IMR-90 (cell line): ENCODE data around the gene PPIL6. TPM values are rescaled to one million over a fixed set of nuclear protein-coding genes. Genes with fewer than 3 reads are reported as not detected.
A peak's percentile ranks its signal among the peaks of the same experiment; 100 is the strongest.

Source experiments
- ATAC-seq: fragments of 200-7000 bp; cut with Tn5 transposase; 2 replicates; pipeline ENCODE4 v1.9.1; 2020; ENCODE audit warnings: low read depth, mild to moderate bottlenecking, moderate library complexity
- BruUV-seq: library from RNA; stranded (reverse); fragments of 400-500 nt; replicated peaks from 2 replicates; lab custom pipeline; 2021; lab: Mats Ljungman, UMichigan
- CTCF ChIA-PET: fragments of 300-600 bp; formaldehyde crosslinking; extraction: SDS; loops from one replicate; lab custom pipeline; 2021; ENCODE audit warnings: antibody characterized with exemption; lab: Yijun Ruan, JAX
- POLR2A ChIA-PET: fragments of 300-600 bp; sonication (Branson Sonifier 250); formaldehyde crosslinking; loops from one replicate; lab custom pipeline; 2022; ENCODE audit warnings: antibody characterized with exemption; ENCODE audit not compliant: unreplicated experiment; lab: Charles Lee
- DNase-seq: peaks from one replicate; pipeline ENCODE4 v3.0.0; 2013
- H2AFZ ChIP-seq: replicated peaks from 2 replicates; pipeline ENCODE3; 2013; ENCODE audit warnings: low read length, mild to moderate bottlenecking; ENCODE audit not compliant: poor library complexity
- H2AK5ac ChIP-seq: 2 replicates; pipeline ENCODE4 v1.6.1; 2013; ENCODE audit warnings: low read depth, low read length, inconsistent platforms
- H2AK9ac ChIP-seq: replicated peaks from 2 replicates; pipeline ENCODE3; 2013; ENCODE audit warnings: mild to moderate bottlenecking, low read depth, low read length, moderate library complexity; ENCODE audit not compliant: poor library complexity
- H2BK120ac ChIP-seq: 2 replicates; pipeline ENCODE4 v1.6.1; 2013; ENCODE audit warnings: low read depth, low read length, inconsistent platforms
- H2BK15ac ChIP-seq: 3 replicates; pipeline ENCODE4 v1.6.1; 2013; ENCODE audit warnings: low read depth, low read length, inconsistent platforms
- H2BK20ac ChIP-seq: 2 replicates; pipeline ENCODE4 v1.6.1; 2013; ENCODE audit warnings: low read depth, mild to moderate bottlenecking, inconsistent platforms, low read length, moderate library complexity
- H2BK5ac ChIP-seq: 2 replicates; pipeline ENCODE4 v1.6.1; 2013; ENCODE audit warnings: mild to moderate bottlenecking, low read depth, low read length, inconsistent platforms; ENCODE audit not compliant: poor library complexity, severe bottlenecking
- H3K14ac ChIP-seq: replicated peaks from 2 replicates; pipeline ENCODE4 v1.6.1; 2013; ENCODE audit warnings: low read depth, low read length, inconsistent platforms
- H3K18ac ChIP-seq: 2 replicates; pipeline ENCODE4 v1.6.1; 2013; ENCODE audit warnings: low read depth, low read length, control low read depth
- H3K23ac ChIP-seq: 2 replicates; pipeline ENCODE4 v1.6.1; 2013; ENCODE audit warnings: low read depth, low read length, inconsistent platforms
- H3K27ac ChIP-seq: 2 replicates; pipeline ENCODE4 v1.5.1; 2013; ENCODE audit warnings: mild to moderate bottlenecking, control low read depth, low read length; ENCODE audit not compliant: insufficient read depth
- H3K27me3 ChIP-seq: 2 replicates; pipeline ENCODE4 v1.6.1; 2013; ENCODE audit warnings: low read length; ENCODE audit not compliant: control insufficient read depth, insufficient read depth
- H3K36me3 ChIP-seq: 2 replicates; pipeline ENCODE4 v1.6.1; 2013; ENCODE audit warnings: low read length, mixed read lengths; ENCODE audit not compliant: control insufficient read depth, insufficient read depth
- H3K4ac ChIP-seq: 2 replicates; pipeline ENCODE4 v1.6.1; 2013; ENCODE audit warnings: low read depth, low read length, inconsistent platforms
- H3K4me1 ChIP-seq: 2 replicates; pipeline ENCODE4 v1.6.1; 2013; ENCODE audit warnings: low read length, mixed read lengths; ENCODE audit not compliant: control insufficient read depth, insufficient read depth
- H3K4me2 ChIP-seq: 2 replicates; pipeline ENCODE4 v1.6.1; 2013; ENCODE audit warnings: low read depth, mild to moderate bottlenecking, control low read depth, low read length, moderate library complexity
- H3K4me3 ChIP-seq: 2 replicates; pipeline ENCODE4 v1.5.1; 2013; ENCODE audit warnings: low read depth, mild to moderate bottlenecking, control low read depth, low read length, moderate library complexity; ENCODE audit not compliant: insufficient read depth
- H3K56ac ChIP-seq: 2 replicates; pipeline ENCODE4 v1.6.1; 2013; ENCODE audit warnings: low read length, inconsistent platforms; ENCODE audit not compliant: insufficient read depth; ENCODE audit errors: extremely low read depth
- H3K79me1 ChIP-seq, 2 experiments: 2 replicates each; pipeline ENCODE4 v1.6.1; 2013; ENCODE audit warnings: low read length in 2 of 2, inconsistent platforms in 1 of 2, low read depth in 1 of 2
- H3K9ac ChIP-seq: 2 replicates; pipeline ENCODE4 v1.6.1; 2013; ENCODE audit warnings: low read depth, low read length, control low read depth
- H3K9me1 ChIP-seq: 2 replicates; pipeline ENCODE4 v1.6.1; 2013; ENCODE audit warnings: low read length, inconsistent platforms; ENCODE audit not compliant: insufficient read depth
- H3K9me3 ChIP-seq: 2 replicates; pipeline ENCODE4 v1.6.1; 2013; ENCODE audit warnings: low read length; ENCODE audit not compliant: control insufficient read depth, insufficient read depth
- H4K20me1 ChIP-seq: 2 replicates; pipeline ENCODE4 v1.6.1; 2013; ENCODE audit warnings: low read length, inconsistent platforms; ENCODE audit not compliant: insufficient read depth
- H4K5ac ChIP-seq: 2 replicates; pipeline ENCODE4 v1.6.1; 2013; ENCODE audit warnings: mild to moderate bottlenecking, low read depth, low read length, control low read depth
- H4K8ac ChIP-seq, 2 experiments: 2 replicates each; pipeline ENCODE4 v1.6.1; 2013; ENCODE audit warnings: low read depth in 2 of 2, low read length in 2 of 2, control low read depth in 1 of 2, inconsistent platforms in 1 of 2
- H4K91ac ChIP-seq: 2 replicates; pipeline ENCODE4 v1.6.1; 2013; ENCODE audit warnings: low read depth, low read length, inconsistent platforms; ENCODE audit not compliant: insufficient read depth
- ELK1 ChIP-seq: fragments of 150-350 bp; IDR thresholded peaks from 2 replicates; pipeline ENCODE4 v1.6.1; 2016; ENCODE audit warnings: low read depth, mild to moderate bottlenecking, low read length, moderate library complexity, borderline replicate concordance
- MAFK ChIP-seq: IDR thresholded peaks from 2 replicates; pipeline ENCODE4 v1.6.1; 2012; ENCODE audit warnings: low read depth, low read length, improper control_type of control experiment
- RCOR1 ChIP-seq: IDR thresholded peaks from 2 replicates; pipeline ENCODE4 v1.6.1; 2012; ENCODE audit warnings: mild to moderate bottlenecking, low read length, improper control_type of control experiment; ENCODE audit not compliant: insufficient replicate concordance
- USF2 ChIP-seq: fragments of 150-350 bp; IDR thresholded peaks from 2 replicates; pipeline ENCODE4 v1.6.1; 2017; ENCODE audit warnings: mild to moderate bottlenecking, antibody characterized with exemption, low read length, low read depth
- WGBS, 2 experiments: methylation state at CpG; one replicate each; pipeline versions ENCODE4 v1.1.5 to v1.1.7; 2013; ENCODE audit warnings: missing lambda C conversion rate in 2 of 2; ENCODE audit not compliant: insufficient read length in 1 of 2; ENCODE audit errors: extremely low coverage in 2 of 2; 5-methylcytosine and 5-hydroxymethylcytosine counted together
- dilution Hi-C: fragments of 300-500 bp; cut with HindIII; formaldehyde crosslinking; loops from one replicate; pipeline ENCODE4 v1.14.3; 2018; ENCODE audit warnings: low sequenced_read_pairs; ENCODE audit not compliant: unreplicated experiment
- in situ Hi-C: fragments of 300-500 bp; cut with MboI; formaldehyde crosslinking; loops from 3 replicates; pipeline ENCODE4 v1.14.3; 2019; ENCODE audit warnings: low sequenced_read_pairs, inconsistent platforms, mixed read lengths
- intact Hi-C: fragments of 100-400 bp; cut with micrococcal nuclease; formaldehyde crosslinking; loops from 2 replicates; pipeline ENCODE4 v1.10.0; 2022
- polyA plus RNA-seq, 3 experiments: library from polyadenylated mRNA; depleted of rRNA; stranded (reverse); fragments of >200 nt; gene quantifications; 2 replicates each; pipeline ENCODE4 v1.2.3, GENCODE V29; 2012; ENCODE audit warnings: low replicate concordance in 1 of 3
- total RNA-seq: library from RNA; depleted of rRNA; stranded (reverse); fragments of >200 nt; gene quantifications from 2 replicates; pipeline ENCODE4 v1.2.3, GENCODE V29; 2012

PPIL6 gene
- total and polyA plus RNA-seq, 2 of the 4 experiments (the other 2 are of a cell fraction): 0.15 to 0.18 TPM

GRCh38 chr6:109483735-109484057 is 43.3 kb upstream of the PPIL6 start:
- H4K91ac ChIP-seq: no peak overlapping the region
- no peak overlapping the region for H3K56ac ChIP-seq
- no peaks in the 10 kb centered on the region; the same call in 1 of the 2 replicates for H3K27me3 ChIP-seq
- dilution Hi-C loops: no loop called here
- H3K18ac ChIP-seq: peak overlapping the region; percentile 28; the same call in 1 of the 2 replicates
- DNase-seq: no peak
- CTCF ChIA-PET: no interaction called here
- peak overlapping the region; percentile 76 for H3K4me3 ChIP-seq
- peaks cover 3% of the 10 kb centered on the region; the same call in 1 of the 2 replicates for H3K4me1 ChIP-seq
- no peaks in the 10 kb centered on the region for H3K9me3 ChIP-seq
- no peak overlapping the region for H2BK120ac ChIP-seq
- H4K20me1 ChIP-seq: no peaks in the 10 kb centered on the region; the same call in 1 of the 2 replicates
- no peak for ATAC-seq
- H3K23ac ChIP-seq: peak overlapping the region; percentile 17; the same call in 1 of the 2 replicates
- H3K14ac ChIP-seq: no peak overlapping the region
- peaks cover 27 to 34% of the 10 kb centered on the region in 2 experiments for H3K79me1 ChIP-seq
- BruUV-seq: no TSS peak
- no peak overlapping the region for H3K4ac ChIP-seq
- H3K9ac ChIP-seq: peak overlapping the region; percentile 51; the same call in 1 of the 2 replicates
- H4K8ac ChIP-seq: peak overlapping the region; percentile 16 to 76; a peak in 1 of 4 replicates
- H4K5ac ChIP-seq: 0 out of 2 replicates have a peak overlapping the region, but pooled peaks have one; percentile 60
- H3K36me3 ChIP-seq: peaks cover 12% of the 10 kb centered on the region
- no peak overlapping the region for H2BK15ac ChIP-seq
- peak overlapping the region; percentile 89 for H2AFZ ChIP-seq
- WGBS, 2 experiments: no CpG with 5 or more reads among the region's 6 CpGs
- H2AK9ac ChIP-seq: no peak overlapping the region
- no peak overlapping the region for H2BK20ac ChIP-seq
- peak overlapping the region; percentile 100 for H3K4me2 ChIP-seq
- H3K27ac ChIP-seq: no peak overlapping the region
- TF ChIP-seq ELK1 (no peak), USF2 (no peak), RCOR1 (no peak), MAFK (no peak)
- no peak overlapping the region for H2AK5ac ChIP-seq
- POLR2A ChIA-PET: no interaction called here
- H2BK5ac ChIP-seq: no peak overlapping the region
- intact Hi-C loops: loop anchor here (5.0 kb wide), 1 partner anchor 391 kb away; the partner anchor contains the start of gene SESN1
- H3K9me1 ChIP-seq: no peaks in the 10 kb centered on the region
- in situ Hi-C loops: no loop called here
